H9 (cell line): Measurements from ENCODE around the gene GPR171. TPM values are rescaled to one million over a fixed set of nuclear protein-coding genes. Genes with fewer than 3 reads are reported as not detected.

Source experiments
- DNase-seq: peaks from one replicate; pipeline ENCODE4 v3.0.0-alpha.2; 2017
- H2AFZ ChIP-seq: one replicate; pipeline ENCODE4 v1.6.1; 2013; ENCODE audit warnings: mild to moderate bottlenecking, low read length, control low read depth, moderate library complexity
- H2AK5ac ChIP-seq: 2 replicates; pipeline ENCODE4 v1.6.1; 2013; ENCODE audit warnings: low read length, control low read depth, mixed read lengths; ENCODE audit not compliant: insufficient read length
- H2BK120ac ChIP-seq: one replicate; pipeline ENCODE4 v1.6.1; 2013; ENCODE audit warnings: low read depth, mild to moderate bottlenecking, low read length, control low read depth, inconsistent platforms; ENCODE audit not compliant: poor library complexity, severe bottlenecking
- H2BK12ac ChIP-seq: 2 replicates; pipeline ENCODE4 v1.6.1; 2013; ENCODE audit warnings: low read length, control low read depth, mixed read lengths, low read depth; ENCODE audit not compliant: insufficient read length
- H2BK15ac ChIP-seq: 2 replicates; pipeline ENCODE4 v1.6.1; 2013; ENCODE audit warnings: low read depth, low read length, control low read depth
- H2BK20ac ChIP-seq: one replicate; pipeline ENCODE4 v1.6.1; 2013; ENCODE audit warnings: low read depth, mild to moderate bottlenecking, low read length, control low read depth, inconsistent platforms; ENCODE audit not compliant: poor library complexity, severe bottlenecking
- H2BK5ac ChIP-seq: 2 replicates; pipeline ENCODE4 v1.6.1; 2013; ENCODE audit warnings: low read length, control low read depth, mixed read lengths; ENCODE audit not compliant: insufficient read length
- H3K14ac ChIP-seq: 2 replicates; pipeline ENCODE4 v1.6.1; 2013; ENCODE audit warnings: low read length, control low read depth; ENCODE audit not compliant: insufficient read depth
- H3K18ac ChIP-seq: 2 replicates; pipeline ENCODE4 v1.6.1; 2013; ENCODE audit warnings: low read depth, mild to moderate bottlenecking, mixed read lengths, low read length, control low read depth; ENCODE audit not compliant: insufficient read length
- H3K23ac ChIP-seq: 2 replicates; pipeline ENCODE4 v1.6.1; 2013; ENCODE audit warnings: low read length, control low read depth, mixed read lengths, low read depth; ENCODE audit not compliant: insufficient read length
- H3K23me2 ChIP-seq: 2 replicates; pipeline ENCODE4 v1.6.1; 2013; ENCODE audit warnings: low read depth, mild to moderate bottlenecking, mixed read lengths, low read length, control low read depth; ENCODE audit not compliant: insufficient read length, poor library complexity, severe bottlenecking
- H3K27ac ChIP-seq: 2 replicates; pipeline ENCODE4 v1.5.1; 2013; ENCODE audit warnings: low read length, control low read depth, mixed read lengths, low read depth; ENCODE audit not compliant: insufficient read length
- H3K27me3 ChIP-seq: 2 replicates; pipeline ENCODE4 v1.6.1; 2013; ENCODE audit warnings: low read length, control low read depth, inconsistent platforms; ENCODE audit not compliant: insufficient read depth
- H3K4ac ChIP-seq: 2 replicates; pipeline ENCODE4 v1.6.1; 2013; ENCODE audit warnings: low read depth, mild to moderate bottlenecking, control low read depth, inconsistent platforms, low read length, moderate library complexity
- H3K4me1 ChIP-seq: 2 replicates; pipeline ENCODE4 v1.6.1; 2013; ENCODE audit warnings: low read length, control low read depth, inconsistent platforms; ENCODE audit not compliant: insufficient read depth
- H3K4me2 ChIP-seq: 2 replicates; pipeline ENCODE4 v1.6.1; 2013; ENCODE audit warnings: low read length, control low read depth, mixed read lengths; ENCODE audit not compliant: insufficient read length, insufficient read depth
- H3K56ac ChIP-seq: 2 replicates; pipeline ENCODE4 v1.6.1; 2013; ENCODE audit warnings: low read depth, mild to moderate bottlenecking, mixed read lengths, low read length, control low read depth; ENCODE audit not compliant: insufficient read length
- H3K79me1 ChIP-seq: 2 replicates; pipeline ENCODE4 v1.6.1; 2013; ENCODE audit warnings: low read depth, mild to moderate bottlenecking, moderate library complexity, low read length, control low read depth, inconsistent platforms; ENCODE audit not compliant: insufficient read depth, poor library complexity, severe bottlenecking
- H3K79me2 ChIP-seq: 2 replicates; pipeline ENCODE4 v1.6.1; 2013; ENCODE audit warnings: low read length, control low read depth, inconsistent platforms; ENCODE audit not compliant: insufficient read depth
- H3K9ac ChIP-seq: 2 replicates; pipeline ENCODE4 v1.6.1; 2013; ENCODE audit warnings: low read length, control low read depth, mixed read lengths; ENCODE audit not compliant: insufficient read length; ENCODE audit errors: extremely low read depth
- H3K9me3 ChIP-seq: one replicate; pipeline ENCODE4 v1.6.1; 2013; ENCODE audit warnings: low read depth, low read length, inconsistent platforms; ENCODE audit not compliant: control insufficient read depth
- H3T11ph ChIP-seq: one replicate; pipeline ENCODE4 v1.6.1; 2013; ENCODE audit warnings: mild to moderate bottlenecking, low read length, control low read depth, inconsistent platforms
- H4K20me1 ChIP-seq: one replicate; pipeline ENCODE4 v1.6.1; 2013; ENCODE audit not compliant: control insufficient read depth, insufficient read length, insufficient read depth
- H4K5ac ChIP-seq: 2 replicates; pipeline ENCODE4 v1.6.1; 2013; ENCODE audit warnings: low read depth, mild to moderate bottlenecking, mixed read lengths, low read length, control low read depth; ENCODE audit not compliant: insufficient read length
- H4K8ac ChIP-seq: replicated peaks from 2 replicates; pipeline ENCODE4 v1.6.1; 2013; ENCODE audit warnings: low read length, control low read depth, mixed read lengths, low read depth; ENCODE audit not compliant: insufficient read length
- H4K91ac ChIP-seq: 2 replicates; pipeline ENCODE4 v1.6.1; 2013; ENCODE audit warnings: low read depth, mild to moderate bottlenecking, moderate library complexity, mixed read lengths, low read length, control low read depth; ENCODE audit not compliant: insufficient read length
- H3K27ac Mint-ChIP-seq, 3 experiments: 2 replicates in 2 of 3; 3 replicates in 1 of 3; pipeline ENCODE4 v1.8.0; 2020 to 2021; ENCODE audit warnings: mixed read lengths in 3 of 3, mild to moderate bottlenecking in 1 of 3, moderate library complexity in 1 of 3
- H3K27me3 Mint-ChIP-seq: 2 replicates; pipeline ENCODE4 v1.8.0; 2021; ENCODE audit warnings: low read depth, mild to moderate bottlenecking, moderate library complexity, mixed read lengths
- H3K36me3 Mint-ChIP-seq, 3 experiments: 2 replicates in 2 of 3; 3 replicates in 1 of 3; pipeline ENCODE4 v1.8.0; 2020 to 2021; ENCODE audit warnings: low read depth in 3 of 3, mixed read lengths in 3 of 3; ENCODE audit not compliant: insufficient read depth in 1 of 3
- H3K4me1 Mint-ChIP-seq, 2 experiments: 2 replicates each; pipeline ENCODE4 v1.8.0; 2020; ENCODE audit warnings: mixed read lengths in 2 of 2
- H3K4me3 Mint-ChIP-seq, 2 experiments: 2 replicates in 1 of 2; 3 replicates in 1 of 2; pipeline ENCODE4 v1.8.0; 2020 to 2021; ENCODE audit warnings: mild to moderate bottlenecking in 2 of 2, mixed read lengths in 2 of 2, moderate library complexity in 1 of 2
- H3K9me3 Mint-ChIP-seq, 2 experiments: 2 replicates in 1 of 2; 3 replicates in 1 of 2; pipeline ENCODE4 v1.8.0; 2020; ENCODE audit warnings: mild to moderate bottlenecking in 2 of 2, mixed read lengths in 2 of 2, moderate library complexity in 1 of 2
- WGBS: extraction: QIAGEN DNeasy Blood & Tissue Kit; methylation state at CpG from one replicate; pipeline ENCODE4 v1.1.7; 2013; ENCODE audit warnings: missing lambda C conversion rate, low lambda C conversion rate, mixed read lengths; ENCODE audit not compliant: insufficient read length; ENCODE audit errors: extremely low coverage; 5-methylcytosine and 5-hydroxymethylcytosine counted together
- total RNA-seq: library from RNA; stranded (reverse); gene quantifications from 2 replicates; pipeline ENCODE4 v1.2.1, GENCODE V29; 2021
- TF ChIP-seq, protein P1 (sequence below): fragments of 200-600 bp; sonication (generic); conservative IDR thresholded peaks from 3 replicates; pipeline ENCODE4 v1.8.0; 2021; ENCODE audit warnings: antibody characterized with exemption, mild to moderate bottlenecking

The GPR171 gene
- total RNA-seq, 1 experiment from 2014 or later = not detected

GRCh38 chr3:151225040-151225975 lies 22.3 kb upstream of the GPR171 start:
- no peaks in the 10 kb centered on the region for H3K79me1 ChIP-seq
- Mint-ChIP-seq H3K27me3 (no peaks in the 10 kb centered on the region), H3K9me3 (peaks cover 6 to 15% of the 10 kb centered on the region in 2 experiments; a peak in 4 of 5 replicates), H3K4me3 (no peak overlapping the region), H3K36me3 (peaks cover 20 to 27% (median 23%) of the 10 kb centered on the region in 3 experiments), H3K27ac (peak overlapping the region in 1 of 3 experiments; percentile 27; a peak in 3 of 7 replicates), H3K4me1 (peaks cover 14 to 19% of the 10 kb centered on the region in 2 experiments)
- H4K20me1 ChIP-seq = no peaks in the 10 kb centered on the region
- H2BK5ac ChIP-seq = no peak overlapping the region
- H3K23me2 ChIP-seq = no peaks in the 10 kb centered on the region
- H3K4me1 ChIP-seq = peaks cover 7% of the 10 kb centered on the region; the same call in 1 of the 2 replicates
- no peak overlapping the region for H2BK12ac ChIP-seq
- TF ChIP-seq, protein P1, sequence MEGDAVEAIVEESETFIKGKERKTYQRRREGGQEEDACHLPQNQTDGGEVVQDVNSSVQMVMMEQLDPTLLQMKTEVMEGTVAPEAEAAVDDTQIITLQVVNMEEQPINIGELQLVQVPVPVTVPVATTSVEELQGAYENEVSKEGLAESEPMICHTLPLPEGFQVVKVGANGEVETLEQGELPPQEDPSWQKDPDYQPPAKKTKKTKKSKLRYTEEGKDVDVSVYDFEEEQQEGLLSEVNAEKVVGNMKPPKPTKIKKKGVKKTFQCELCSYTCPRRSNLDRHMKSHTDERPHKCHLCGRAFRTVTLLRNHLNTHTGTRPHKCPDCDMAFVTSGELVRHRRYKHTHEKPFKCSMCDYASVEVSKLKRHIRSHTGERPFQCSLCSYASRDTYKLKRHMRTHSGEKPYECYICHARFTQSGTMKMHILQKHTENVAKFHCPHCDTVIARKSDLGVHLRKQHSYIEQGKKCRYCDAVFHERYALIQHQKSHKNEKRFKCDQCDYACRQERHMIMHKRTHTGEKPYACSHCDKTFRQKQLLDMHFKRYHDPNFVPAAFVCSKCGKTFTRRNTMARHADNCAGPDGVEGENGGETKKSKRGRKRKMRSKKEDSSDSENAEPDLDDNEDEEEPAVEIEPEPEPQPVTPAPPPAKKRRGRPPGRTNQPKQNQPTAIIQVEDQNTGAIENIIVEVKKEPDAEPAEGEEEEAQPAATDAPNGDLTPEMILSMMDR = no peak
- no peak overlapping the region for H2AK5ac ChIP-seq
- no peaks in the 10 kb centered on the region for H3K79me2 ChIP-seq
- H3K4me2 ChIP-seq = no peak overlapping the region
- no peak overlapping the region for H3K9ac ChIP-seq
- no peak overlapping the region for H3T11ph ChIP-seq
- no peak overlapping the region for H2BK120ac ChIP-seq
- DNase-seq = no peak
- no peak overlapping the region for H2AFZ ChIP-seq
- H3K14ac ChIP-seq = no peak overlapping the region
- no peak overlapping the region for H3K4ac ChIP-seq
- no peak overlapping the region for H3K56ac ChIP-seq
- H2BK20ac ChIP-seq = no peak overlapping the region
- no peak overlapping the region for H3K23ac ChIP-seq
- no peaks in the 10 kb centered on the region for H3K9me3 ChIP-seq
- WGBS = no CpG with 5 or more reads among the region's 9 CpGs
- H2BK15ac ChIP-seq = no peak overlapping the region
- H4K5ac ChIP-seq = no peak overlapping the region
- no peaks in the 10 kb centered on the region for H3K27me3 ChIP-seq
- no peak overlapping the region for H3K18ac ChIP-seq
- no peak overlapping the region for H4K8ac ChIP-seq
- no peak overlapping the region for H4K91ac ChIP-seq
- H3K27ac ChIP-seq = no peak overlapping the region
